K562 treated with DMSO at 1 percent for 48 hours (cell line): ENCODE results near the gene ZNF620. TPM values are rescaled to one million over a fixed set of nuclear protein-coding genes. Genes with fewer than 3 reads are reported as not detected.

Experiments used
- total RNA-seq: library from RNA; unstranded; fragments of 300-600 nt; gene quantifications from 2 replicates; pipeline ENCODE4 v1.2.3, GENCODE V29; 2022; ENCODE audit warnings: low replicate concordance; ENCODE audit errors: extremely low read depth

ZNF620 gene
- not detected in 2 replicates for total RNA-seq

GRCh38 chr3:40505599-40506462 is at the start of gene ZNF620:
TSS of gene ZNF620 (plus strand) at chr3:40506039. CDS start at chr3:40506353, 314 bp downstream.

GRCh38 chr3:40456940-40457823 is 48.7 kb upstream of the ZNF620 start, which contains the start of gene RPL14:
TSS of gene RPL14 (plus strand) at chr3:40457339. CDS start at chr3:40457472, 133 bp downstream.

GRCh38 chr3:40476478-40477470 is 29.1 kb upstream of the ZNF620 start, which contains the start of gene ZNF619:
TSS of gene ZNF619 (plus strand) at chr3:40477122. CDS start at chr3:40477980, 858 bp downstream.

GRCh38 chr3:40524568-40525285 is 18.9 kb downstream of the ZNF620 start, which contains the start of gene ZNF621:
TSS of gene ZNF621 (plus strand) at chr3:40524960. CDS start at chr3:40525841, 881 bp downstream.

Other genes starting within 250 kb of the ZNF620 start
- not detected in 2 replicates for gene EIF1B, start 196.3 kb upstream of the ZNF620 start, total RNA-seq
- not detected in 2 replicates for gene ENTPD3, start 118.9 kb upstream of the ZNF620 start, total RNA-seq
- 1,983 and 3,179 TPM in 2 replicates for gene RPL14, start 48.7 kb upstream of the ZNF620 start, total RNA-seq
- not detected in 2 replicates for gene ZNF619, start 28.9 kb upstream of the ZNF620 start, total RNA-seq
- gene ZNF621, start 18.9 kb downstream of the ZNF620 start, total RNA-seq = not detected in 2 replicates